Immature natural killer cell (primary cell): ENCODE results near the gene AIFM3. TPM values are rescaled to one million over a fixed set of nuclear protein-coding genes. Genes with fewer than 3 reads are reported as not detected.

Source experiments
- DNase-seq, 3 donors: peaks; one replicate each; pipeline ENCODE4 v3.0.0; 2022; ENCODE audit warnings: mixed read lengths in 1 of 3
- H3K27ac Mint-ChIP-seq, 6 donors: one replicate each; pipeline ENCODE4 v1.8.0; 2020; ENCODE audit warnings: mixed read lengths in 6 of 6, mild to moderate bottlenecking in 5 of 6, inconsistent platforms in 4 of 6, moderate library complexity in 3 of 6
- H3K27me3 Mint-ChIP-seq, 3 donors: one replicate each; pipeline ENCODE4 v1.8.0; 2020 to 2021; ENCODE audit warnings: low read depth in 3 of 3, mild to moderate bottlenecking in 3 of 3, mixed read lengths in 3 of 3, moderate library complexity in 3 of 3, inconsistent platforms in 1 of 3
- H3K36me3 Mint-ChIP-seq, 3 donors: one replicate each; pipeline ENCODE4 v1.8.0; 2020; ENCODE audit warnings: mixed read lengths in 3 of 3, inconsistent platforms in 2 of 3, mild to moderate bottlenecking in 2 of 3
- H3K4me1 Mint-ChIP-seq, 2 donors: one replicate each; pipeline ENCODE4 v1.8.0; 2020; ENCODE audit warnings: inconsistent platforms in 2 of 2, mild to moderate bottlenecking in 2 of 2, mixed read lengths in 2 of 2, moderate library complexity in 1 of 2
- H3K4me3 Mint-ChIP-seq, 5 donors: one replicate each; pipeline ENCODE4 v1.8.0; 2020; ENCODE audit warnings: mild to moderate bottlenecking in 5 of 5, mixed read lengths in 5 of 5, inconsistent platforms in 3 of 5, moderate library complexity in 3 of 5
- H3K9me3 Mint-ChIP-seq, 6 donors: one replicate each; pipeline ENCODE4 v1.8.0; 2020; ENCODE audit warnings: mild to moderate bottlenecking in 6 of 6, mixed read lengths in 6 of 6, inconsistent platforms in 4 of 6, moderate library complexity in 3 of 6
- polyA plus RNA-seq, 3 donors: library from polyadenylated mRNA; unstranded; fragments of 300-500 nt; fragmentation: Illumina TruSeq; gene quantifications; one replicate each; pipeline ENCODE4 v1.2.3, GENCODE V29; 2021

Gene AIFM3
- polyA plus RNA-seq, 3 donors from 2014 or later, result 0.30 to 1.4 TPM; not detected in 1

GRCh38 chr22:21009638-21010425, 42.8 kb downstream of the AIFM3 start:
- Mint-ChIP-seq H3K9me3 (no peaks in the 10 kb centered on the region), H3K4me3 (no peak overlapping the region), H3K27ac (peak overlapping the region in 4 of 6 donors; percentile 17 to 49 (median 32))

GRCh38 chr22:21010426-21011113, 43.5 kb downstream of the AIFM3 start:
- Mint-ChIP-seq H3K4me1 (peaks cover 22 to 27% of the 10 kb centered on the region in 2 donors), H3K9me3 (no peaks in the 10 kb centered on the region), H3K27ac (peak overlapping the region in 5 of 6 donors; percentile 4 to 61 (median 44)), H3K27me3 (peaks cover 4 to 9% (median 7%) of the 10 kb centered on the region in 3 donors), H3K4me3 (no peak overlapping the region), H3K36me3 (peaks cover 0 to 5% (median 4%) of the 10 kb centered on the region in 3 donors)
- no peak for DNase-seq

More at GRCh38 chr22:21009638-21010425, 42.8 kb downstream of the AIFM3 start:
- peaks cover 14 to 20% of the 10 kb centered on the region in 2 donors for H3K4me1 Mint-ChIP-seq
- H3K36me3 Mint-ChIP-seq, result peaks cover 0 to 5% (median 4%) of the 10 kb centered on the region in 3 donors
- DNase-seq, result peak in 1 of 3 donors; percentile 39
- peaks cover 4 to 7% (median 7%) of the 10 kb centered on the region in 3 donors for H3K27me3 Mint-ChIP-seq

- DNase-seq, result no peak
- Mint-ChIP-seq H3K4me1 (peaks cover 33 to 35% of the 10 kb centered on the region in 2 donors), H3K27ac (peak overlapping the region; percentile 93 to 97 (median 94)), H3K4me3 (peak overlapping the region; percentile 68 to 93 (median 78)), H3K36me3 (peaks cover 0 to 5% (median 0%) of the 10 kb centered on the region in 3 donors), H3K9me3 (no peaks in the 10 kb centered on the region), H3K27me3 (peaks cover 4 to 10% (median 7%) of the 10 kb centered on the region in 3 donors)
These were observed 45.7 kb downstream of the AIFM3 start for GRCh38 chr22:21012446-21013407.

- Mint-ChIP-seq H3K36me3 (peaks cover 0 to 5% (median 0%) of the 10 kb centered on the region in 3 donors), H3K4me1 (peaks cover 33 to 35% of the 10 kb centered on the region in 2 donors), H3K9me3 (no peaks in the 10 kb centered on the region), H3K27me3 (peaks cover 4 to 11% (median 7%) of the 10 kb centered on the region in 3 donors), H3K4me3 (peak overlapping the region; percentile 81 to 95 (median 87)), H3K27ac (peak overlapping the region; percentile 93 to 99 (median 98))
- no peak for DNase-seq
These were observed 46.7 kb downstream of the AIFM3 start for GRCh38 chr22:21013657-21014201.

GRCh38 chr22:21014202-21014725, 47.2 kb downstream of the AIFM3 start:
- Mint-ChIP-seq H3K4me1 (peaks cover 33 to 35% of the 10 kb centered on the region in 2 donors), H3K36me3 (no peaks in the 10 kb centered on the region), H3K9me3 (no peaks in the 10 kb centered on the region), H3K4me3 (peak overlapping the region; percentile 81 to 95 (median 87)), H3K27ac (peak overlapping the region; percentile 93 to 99 (median 98)), H3K27me3 (peaks cover 4 to 13% (median 7%) of the 10 kb centered on the region in 3 donors)
- peak; percentile 94 to 96 (median 95) for DNase-seq

DNA sequence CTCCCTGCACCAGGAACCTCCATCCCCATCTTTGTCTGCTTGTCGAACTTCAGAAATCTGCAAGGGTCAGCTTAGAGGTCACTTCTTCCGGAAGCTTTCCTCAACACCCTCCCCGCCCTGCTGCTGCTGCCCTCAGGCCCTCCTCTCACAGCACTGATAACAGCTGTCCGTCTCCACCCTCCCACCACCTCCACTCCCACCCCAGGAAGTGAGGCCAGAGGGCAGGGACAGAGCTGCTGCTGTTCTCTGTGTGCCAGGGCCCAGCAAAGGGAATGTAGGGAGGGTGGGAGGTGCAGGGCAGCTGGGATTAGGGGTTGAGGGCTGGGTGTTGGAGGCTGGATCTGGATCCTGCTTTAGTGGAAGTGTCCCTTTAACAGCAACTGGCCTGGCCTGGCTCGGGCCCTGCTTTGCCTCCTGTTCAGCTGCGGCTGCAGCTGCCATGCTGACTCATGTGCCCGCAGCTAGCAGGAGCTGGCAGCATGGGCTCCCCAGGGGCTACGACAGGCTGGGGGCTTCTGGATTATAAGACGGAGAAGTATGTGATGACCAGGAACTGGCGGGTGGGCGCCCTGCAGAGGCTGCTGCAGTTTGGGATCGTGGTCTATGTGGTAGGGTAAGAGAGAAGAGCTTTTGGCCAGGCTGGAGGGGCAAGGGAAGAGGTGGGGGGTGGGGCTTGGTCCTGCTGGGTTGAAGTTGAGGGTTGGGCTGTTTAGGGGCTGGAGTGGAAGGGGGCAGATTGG, 47.8 kb downstream of the AIFM3 start, which contains the start of gene P2RX6:
P2RX6 (plus strand) TSS at position 440 of the 740 bp plus-strand sequence; CDS start at position 450, 10 bp downstream.
- H3K9me3 Mint-ChIP-seq, result no peaks in the 10 kb centered on the region
- peak within 1 kb of the TSS; percentile 93 to 99 (median 98) for H3K27ac Mint-ChIP-seq
- peak; percentile 30 to 43 (median 37) for DNase-seq
- peaks cover 4 to 13% (median 7%) of the 10 kb centered on the region in 3 donors for H3K27me3 Mint-ChIP-seq
- peaks cover 33 to 35% of the 10 kb centered on the region in 2 donors for H3K4me1 Mint-ChIP-seq
- H3K36me3 Mint-ChIP-seq, result no peaks in the 10 kb centered on the region
- peak within 1 kb of the TSS; percentile 81 to 95 (median 87) for H3K4me3 Mint-ChIP-seq

DNA sequence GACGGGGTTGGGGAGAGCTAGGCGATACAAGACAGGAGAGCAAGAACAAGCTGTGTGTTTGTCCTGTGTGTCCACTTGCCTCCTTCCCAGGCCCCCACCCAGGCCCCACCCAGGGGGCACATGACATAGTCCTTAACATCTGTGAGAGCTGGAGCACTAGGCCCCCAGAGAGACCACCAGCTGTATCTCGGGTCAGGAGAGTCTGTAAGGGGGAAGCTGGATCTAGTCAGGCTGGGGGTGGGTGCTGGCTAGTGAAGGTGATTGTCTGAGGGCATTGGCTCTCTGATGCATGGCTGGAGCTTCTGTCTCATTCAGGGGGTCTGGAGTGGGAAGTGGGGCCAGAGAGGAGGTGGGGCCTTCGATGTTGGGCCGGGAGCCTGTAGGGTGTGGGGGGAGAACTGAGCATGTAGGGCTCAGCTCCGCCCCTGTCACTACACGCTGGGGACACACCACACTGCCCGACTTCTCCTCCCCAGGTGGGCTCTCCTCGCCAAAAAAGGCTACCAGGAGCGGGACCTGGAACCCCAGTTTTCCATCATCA, 48.5 kb downstream of the AIFM3 start:
- peak overlapping the region; percentile 7 to 98 (median 96) for H3K27ac Mint-ChIP-seq

GRCh38 chr22:21016644-21017420, 49.8 kb downstream of the AIFM3 start:
- H3K27me3 Mint-ChIP-seq, result peaks cover 4 to 13% (median 7%) of the 10 kb centered on the region in 3 donors
- H3K27ac Mint-ChIP-seq, result peak overlapping the region; percentile 2 to 79 (median 54)
- peak overlapping the region in 3 of 5 donors; percentile 22 to 42 (median 25) for H3K4me3 Mint-ChIP-seq
- no peaks in the 10 kb centered on the region for H3K9me3 Mint-ChIP-seq
- no peak for DNase-seq
- H3K4me1 Mint-ChIP-seq, result peaks cover 33 to 35% of the 10 kb centered on the region in 2 donors
- H3K36me3 Mint-ChIP-seq, result no peaks in the 10 kb centered on the region

More for the DNA sequence above, 48.5 kb downstream of the AIFM3 start:
- Mint-ChIP-seq H3K9me3 (no peaks in the 10 kb centered on the region), H3K4me3 (peak overlapping the region in 4 of 5 donors; percentile 81 to 95 (median 87)), H3K27me3 (peaks cover 4 to 13% (median 7%) of the 10 kb centered on the region in 3 donors), H3K4me1 (peaks cover 33 to 35% of the 10 kb centered on the region in 2 donors), H3K36me3 (no peaks in the 10 kb centered on the region)
- no peak for DNase-seq

DNA sequence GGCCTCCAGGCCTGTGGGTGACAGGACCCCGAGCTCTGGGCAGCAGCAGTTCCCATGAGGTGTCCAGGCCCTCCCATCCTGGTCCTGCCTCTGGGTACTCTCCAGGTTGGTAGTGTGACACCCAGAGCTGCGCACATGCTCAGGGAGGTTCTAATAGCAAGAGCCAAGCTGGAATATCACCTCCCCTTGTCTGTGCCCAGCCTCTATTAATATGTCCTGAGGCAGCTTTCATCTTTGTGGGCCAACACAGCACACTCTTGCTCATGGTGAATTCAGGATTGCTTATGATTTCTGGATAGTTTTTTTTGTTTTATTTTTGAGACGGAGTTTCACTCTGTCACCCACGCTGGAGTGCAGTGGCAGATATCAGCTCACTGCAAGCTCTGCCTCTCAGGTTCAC, 51.3 kb downstream of the AIFM3 start:
- Mint-ChIP-seq H3K27ac (no peak overlapping the region), H3K36me3 (no peaks in the 10 kb centered on the region), H3K4me3 (no peak overlapping the region), H3K27me3 (peaks cover 4 to 13% (median 7%) of the 10 kb centered on the region in 3 donors), H3K4me1 (peaks cover 30 to 31% of the 10 kb centered on the region in 2 donors), H3K9me3 (no peaks in the 10 kb centered on the region)
- DNase-seq, result no peak

DNA sequence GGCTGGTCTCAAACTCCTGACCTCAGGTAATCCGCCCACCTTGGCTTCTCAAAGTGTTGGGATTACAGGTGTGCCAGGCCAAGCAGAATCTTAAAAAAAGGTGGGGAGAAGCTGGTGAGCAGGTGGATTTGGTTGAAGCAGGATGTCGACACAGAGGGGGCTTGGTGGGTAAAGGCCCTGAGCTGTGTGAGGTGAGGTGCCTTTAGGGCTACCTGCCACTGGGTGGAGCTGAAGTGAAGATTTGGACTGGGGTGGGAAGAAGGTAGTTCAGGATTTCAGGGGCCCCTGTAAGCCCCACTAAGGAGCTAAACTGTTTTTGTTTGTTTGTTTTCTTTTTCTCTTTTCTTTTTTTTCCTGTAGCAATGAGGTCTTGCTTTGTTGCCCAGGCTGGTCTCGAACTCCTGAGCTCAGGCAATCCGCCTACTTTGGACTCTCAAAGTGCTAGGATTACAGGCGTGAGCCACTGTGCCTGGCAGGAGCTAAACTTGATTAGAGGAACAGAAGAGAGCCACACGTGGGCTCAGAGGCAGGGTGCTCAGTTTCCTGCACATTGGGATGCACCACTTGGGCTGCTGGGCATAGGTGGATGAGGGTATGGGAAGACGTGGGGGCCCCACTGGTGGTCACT, 53.9 kb downstream of the AIFM3 start:
- Mint-ChIP-seq H3K27me3 (peaks cover 0 to 9% (median 0%) of the 10 kb centered on the region in 3 donors), H3K36me3 (no peaks in the 10 kb centered on the region), H3K4me1 (peaks cover 12 to 16% of the 10 kb centered on the region in 2 donors), H3K27ac (peak overlapping the region in 1 of 6 donors; percentile 24), H3K9me3 (no peaks in the 10 kb centered on the region), H3K4me3 (no peak overlapping the region)
- no peak for DNase-seq

GRCh38 chr22:21022507-21022906, 55.5 kb downstream of the AIFM3 start:
- Mint-ChIP-seq H3K27me3 (peaks cover 0 to 7% (median 0%) of the 10 kb centered on the region in 3 donors), H3K27ac (no peak overlapping the region), H3K9me3 (no peaks in the 10 kb centered on the region), H3K36me3 (no peaks in the 10 kb centered on the region), H3K4me3 (no peak overlapping the region), H3K4me1 (peaks cover 6 to 8% of the 10 kb centered on the region in 2 donors)
- no peak for DNase-seq
